Prostate gland (tissue), 2 donors: Measurements from ENCODE around the gene L3MBTL1.

Experiments
- POLR2AphosphoS5 ChIP-seq: sonication (generic); formaldehyde crosslinking; IDR thresholded peaks from one replicate; pipeline ENCODE4 v1.6.1; 2017; ENCODE audit warnings: antibody characterized with exemption
- TF ChIP-seq, protein P1 (sequence below), 4 experiments: fragments of 200-600 bp in 2 of 4; fragments of 450-650 bp in 2 of 4; sonication (generic) in 2 of 4; IDR thresholded peaks; 1 replicate in 3 of 4; 2 replicates in 1 of 4; pipeline ENCODE4 v1.5.1; 2016 to 2019; ENCODE audit warnings: antibody characterized with exemption in 4 of 4, mild to moderate bottlenecking in 2 of 4, moderate library complexity in 2 of 4

- TF ChIP-seq, protein P1, sequence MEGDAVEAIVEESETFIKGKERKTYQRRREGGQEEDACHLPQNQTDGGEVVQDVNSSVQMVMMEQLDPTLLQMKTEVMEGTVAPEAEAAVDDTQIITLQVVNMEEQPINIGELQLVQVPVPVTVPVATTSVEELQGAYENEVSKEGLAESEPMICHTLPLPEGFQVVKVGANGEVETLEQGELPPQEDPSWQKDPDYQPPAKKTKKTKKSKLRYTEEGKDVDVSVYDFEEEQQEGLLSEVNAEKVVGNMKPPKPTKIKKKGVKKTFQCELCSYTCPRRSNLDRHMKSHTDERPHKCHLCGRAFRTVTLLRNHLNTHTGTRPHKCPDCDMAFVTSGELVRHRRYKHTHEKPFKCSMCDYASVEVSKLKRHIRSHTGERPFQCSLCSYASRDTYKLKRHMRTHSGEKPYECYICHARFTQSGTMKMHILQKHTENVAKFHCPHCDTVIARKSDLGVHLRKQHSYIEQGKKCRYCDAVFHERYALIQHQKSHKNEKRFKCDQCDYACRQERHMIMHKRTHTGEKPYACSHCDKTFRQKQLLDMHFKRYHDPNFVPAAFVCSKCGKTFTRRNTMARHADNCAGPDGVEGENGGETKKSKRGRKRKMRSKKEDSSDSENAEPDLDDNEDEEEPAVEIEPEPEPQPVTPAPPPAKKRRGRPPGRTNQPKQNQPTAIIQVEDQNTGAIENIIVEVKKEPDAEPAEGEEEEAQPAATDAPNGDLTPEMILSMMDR (IDR thresholded peaks at IDR 0.05) = no peak
- TF ChIP-seq POLR2AphosphoS5 = no peak
Observed at GRCh38 chr20:43477193-43477592, 30.3 kb upstream of the L3MBTL1 start.
